Right lobe of liver (tissue), 6 donors: ENCODE results near the gene CDC42EP5. TPM values are rescaled to one million over a fixed set of nuclear protein-coding genes. Genes with fewer than 3 reads are reported as not detected.

ENCODE experiments used
- ATAC-seq, 4 donors: fragments of 200-7000 bp; cut with Tn5 transposase; one replicate each; pipeline ENCODE4 v1.9.1; 2020; ENCODE audit warnings: mild to moderate bottlenecking in 4 of 4, moderate library complexity in 4 of 4
- DNase-seq, 3 donors: peaks; one replicate each; pipeline ENCODE4 v3.0.0-alpha.2; 2020
- H3K27ac ChIP-seq, 3 donors: fragments of 200-600 bp; one replicate each; pipeline ENCODE4 v1.8.0; 2022
- H3K27me3 ChIP-seq, 2 donors: fragments of 200-600 bp; one replicate each; pipeline ENCODE4 v1.8.0; 2022
- H3K36me3 ChIP-seq, 4 donors: fragments of 200-600 bp; sonication (generic) in 1 of 4; one replicate each; pipeline versions ENCODE4 v1.5.1 to v1.8.0; 2017 to 2022; ENCODE audit warnings: control low read depth in 1 of 4
- H3K4me1 ChIP-seq, 4 donors: fragments of 200-600 bp; sonication (generic) in 1 of 4; one replicate each; pipeline versions ENCODE4 v1.5.1 to v1.8.0; 2017 to 2022; ENCODE audit warnings: control low read depth in 1 of 4
- H3K4me3 ChIP-seq, 3 donors: fragments of 200-600 bp; one replicate each; pipeline ENCODE4 v1.8.0; 2022
- H3K9me3 ChIP-seq, 4 donors: fragments of 200-600 bp; sonication (generic) in 1 of 4; one replicate each; pipeline versions ENCODE4 v1.5.1 to v1.8.0; 2017 to 2022; ENCODE audit warnings: control low read depth in 1 of 4
- POLR2A ChIP-seq: fragments of 450-650 bp; IDR thresholded peaks from one replicate; pipeline ENCODE4 v1.6.1; 2017; ENCODE audit warnings: antibody characterized with exemption, mild to moderate bottlenecking
- WGBS: methylation state at CpG from one replicate; pipeline ENCODE4 v1.1.6; 2018; ENCODE audit warnings: low coverage, low lambda C conversion rate; ENCODE audit not compliant: insufficient coverage; ENCODE audit errors: missing lambda C conversion rate; 5-methylcytosine and 5-hydroxymethylcytosine counted together
- intact Hi-C, 2 donors: fragments of 100-400 bp; cut with DNase I; formaldehyde crosslinking; loops; one replicate each; pipeline versions ENCODE4 v1.11.2 to v1.14.1; 2022
- total RNA-seq, 6 experiments: library from RNA; depleted of rRNA in 2 of 6; stranded (reverse); fragments of >200 nt in 2 of 6; fragmentation: NEBNext Ultra II Directional in 3 of 6; extraction: Animal tissue kit (Norgen Biotek cat#: 25700) in 3 of 6; gene quantifications; one replicate each; pipeline versions ENCODE4 v1.1.0 to v1.2.4, GENCODE V29; 2016 to 2023
- TF ChIP-seq, protein P1 (sequence below), 4 donors: fragments of 200-600 bp in 3 of 4; fragments of 450-650 bp in 1 of 4; IDR thresholded peaks; one replicate each; pipeline versions ENCODE4 v1.5.1 to v1.8.0; 2016 to 2022; ENCODE audit warnings: antibody characterized with exemption in 4 of 4, mild to moderate bottlenecking in 2 of 4
- donor health status: DM: no; HTN: yes; CAD: no.
- donor health status: DM: no; HTN: no; CAD: no.
- donor health status: DM: no; HTN: no; CAD: no.
- donor health status: DM: no; HTN: yes; CAD: no.
- donor health status: DM: no; HTN: yes; CAD: no.

Gene CDC42EP5
- total RNA-seq, 6 experiments from 2014 or later = 1.3 to 3.7 (median 2.0) TPM

DNA sequence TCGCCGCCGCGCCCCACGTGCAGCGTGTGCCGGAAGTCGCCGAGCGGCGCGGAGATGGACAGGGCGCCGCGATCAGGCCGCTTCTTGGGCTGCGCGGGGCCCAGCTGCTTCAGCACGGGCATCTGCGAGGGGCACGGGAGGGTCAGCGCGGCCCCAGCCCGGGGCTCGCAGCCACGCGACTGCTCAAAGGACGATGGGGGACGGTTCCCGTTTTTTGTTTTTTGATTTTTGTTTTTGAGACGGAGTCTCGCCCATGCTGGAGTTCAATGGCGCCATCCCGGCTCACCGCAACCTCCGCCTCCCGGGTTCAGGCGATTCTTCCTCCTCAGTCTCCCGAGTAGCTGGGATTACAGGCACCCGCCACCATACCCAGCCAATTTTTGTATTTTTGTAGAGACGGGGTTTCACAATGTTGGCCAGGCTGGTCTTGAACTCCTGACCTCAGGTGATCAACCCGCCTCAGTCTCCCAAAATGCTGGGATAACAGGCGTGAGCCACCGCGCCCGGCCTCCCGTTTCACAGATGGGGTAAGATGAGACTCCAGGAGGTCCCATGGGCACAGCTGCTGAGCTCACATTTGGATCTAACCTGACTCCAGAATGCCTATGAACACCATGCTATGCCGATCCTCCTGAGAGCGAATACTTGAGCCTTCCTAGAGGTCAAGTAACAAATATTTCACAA lies 7.5 kb downstream of the CDC42EP5 start:
- Histone ChIP-seq H3K36me3 (peaks cover 5 to 18% (median 8%) of the 10 kb centered on the region in 4 donors), H3K4me1 (peaks cover 0 to 12% (median 5%) of the 10 kb centered on the region in 4 donors), H3K27me3 (no peaks in the 10 kb centered on the region), H3K9me3 (no peaks in the 10 kb centered on the region), H3K4me3 (no peak overlapping the region), H3K27ac (no peak overlapping the region)
- DNase-seq (peak in 1 of 3 donors; percentile 47), ATAC-seq (no peak)
- no peak for TF ChIP-seq POLR2A
- TF ChIP-seq, protein P1, sequence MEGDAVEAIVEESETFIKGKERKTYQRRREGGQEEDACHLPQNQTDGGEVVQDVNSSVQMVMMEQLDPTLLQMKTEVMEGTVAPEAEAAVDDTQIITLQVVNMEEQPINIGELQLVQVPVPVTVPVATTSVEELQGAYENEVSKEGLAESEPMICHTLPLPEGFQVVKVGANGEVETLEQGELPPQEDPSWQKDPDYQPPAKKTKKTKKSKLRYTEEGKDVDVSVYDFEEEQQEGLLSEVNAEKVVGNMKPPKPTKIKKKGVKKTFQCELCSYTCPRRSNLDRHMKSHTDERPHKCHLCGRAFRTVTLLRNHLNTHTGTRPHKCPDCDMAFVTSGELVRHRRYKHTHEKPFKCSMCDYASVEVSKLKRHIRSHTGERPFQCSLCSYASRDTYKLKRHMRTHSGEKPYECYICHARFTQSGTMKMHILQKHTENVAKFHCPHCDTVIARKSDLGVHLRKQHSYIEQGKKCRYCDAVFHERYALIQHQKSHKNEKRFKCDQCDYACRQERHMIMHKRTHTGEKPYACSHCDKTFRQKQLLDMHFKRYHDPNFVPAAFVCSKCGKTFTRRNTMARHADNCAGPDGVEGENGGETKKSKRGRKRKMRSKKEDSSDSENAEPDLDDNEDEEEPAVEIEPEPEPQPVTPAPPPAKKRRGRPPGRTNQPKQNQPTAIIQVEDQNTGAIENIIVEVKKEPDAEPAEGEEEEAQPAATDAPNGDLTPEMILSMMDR (IDR thresholded peaks at IDR 0.05) = no peak
- intact Hi-C loops = no loop called here
- 73% methylated on average over 16 of the region's 49 CpGs for WGBS

DNA sequence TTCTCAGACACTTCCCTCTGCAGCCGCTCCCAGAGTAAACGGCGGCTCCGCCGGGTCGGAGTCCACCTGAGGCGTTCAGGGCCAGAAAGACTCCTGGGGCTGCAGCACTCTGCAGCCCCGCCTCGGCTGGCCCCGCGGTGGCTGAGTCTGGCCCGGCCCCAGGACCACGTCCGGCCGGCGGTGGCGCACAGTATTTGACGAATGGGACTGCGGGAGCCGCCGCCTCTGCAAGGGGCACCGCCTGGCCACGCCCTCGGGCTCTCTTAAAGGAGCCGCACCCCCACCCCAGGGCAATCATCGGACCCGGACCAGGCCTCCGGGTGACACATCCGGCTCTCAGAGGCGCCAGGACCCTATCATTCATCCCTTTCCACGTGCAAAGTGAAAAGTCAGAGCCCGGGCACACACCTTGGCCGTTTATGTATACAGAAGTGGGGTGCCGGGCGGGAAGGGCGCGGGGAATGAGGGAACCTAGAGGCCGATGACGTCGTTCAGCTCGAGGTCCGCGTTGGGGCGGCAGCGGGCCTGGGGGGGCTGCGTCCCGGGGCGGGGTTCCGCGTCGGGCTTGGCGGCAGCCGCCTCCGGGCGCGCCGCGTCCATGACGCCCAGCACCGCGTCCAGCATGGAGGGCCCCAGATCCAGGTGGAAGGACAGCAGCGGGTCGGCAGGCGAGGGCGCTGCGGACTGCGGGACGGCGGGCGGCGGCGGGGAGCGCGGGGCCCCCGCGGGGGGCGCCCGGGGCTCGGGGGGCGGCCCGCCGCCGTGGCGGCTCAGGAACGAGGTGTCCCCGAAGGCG lies 8.3 kb downstream of the CDC42EP5 start:
- DNase-seq = peak; percentile 94 to 95 (median 94)
- ATAC-seq = peak; percentile 60 to 76 (median 73)
- Histone ChIP-seq H3K36me3 (peaks cover 5 to 24% (median 9%) of the 10 kb centered on the region in 4 donors), H3K9me3 (no peaks in the 10 kb centered on the region), H3K27me3 (no peaks in the 10 kb centered on the region), H3K4me1 (peaks cover 0 to 12% (median 5%) of the 10 kb centered on the region in 4 donors), H3K27ac (peak overlapping the region; percentile 83 to 95 (median 91)), H3K4me3 (peak overlapping the region; percentile 20 to 72 (median 66))
- TF ChIP-seq, protein P1 (IDR thresholded peaks at IDR 0.05) = no peak
- peak; percentile 85 for TF ChIP-seq POLR2A
- intact Hi-C loops = no loop called here
- 3% methylated on average over 30 of the region's 87 CpGs for WGBS

DNA sequence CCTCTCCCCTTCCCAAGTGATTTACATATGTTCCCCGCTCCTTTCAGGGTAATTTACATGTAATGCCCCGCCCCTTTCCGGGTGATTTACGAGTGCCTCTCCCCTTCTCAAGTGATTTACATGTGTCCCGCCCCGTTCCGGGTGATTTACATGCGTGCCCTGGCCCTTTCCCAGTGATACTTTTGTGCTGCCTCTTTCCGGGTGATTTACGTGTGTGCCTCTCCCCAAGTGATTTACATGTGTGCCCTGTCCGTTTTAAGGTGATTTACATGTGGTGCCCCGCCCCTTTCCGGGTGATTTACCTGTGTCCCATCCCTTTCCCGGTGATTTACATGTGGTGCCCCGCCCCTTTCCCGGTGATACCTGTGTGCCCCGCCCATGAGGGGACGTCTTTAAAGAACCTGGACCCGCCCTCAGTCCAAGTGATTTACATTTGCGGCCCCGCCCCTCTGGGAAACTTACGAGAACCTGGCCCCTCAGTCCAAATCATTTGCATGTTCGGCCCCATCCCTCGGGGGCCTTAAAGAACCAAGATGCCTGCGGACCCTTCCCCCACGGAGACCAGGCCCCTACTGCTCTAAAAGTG lies 9.0 kb downstream of the CDC42EP5 start:
- no peaks in the 10 kb centered on the region for H3K27me3 ChIP-seq
- H3K9me3 ChIP-seq = no peaks in the 10 kb centered on the region
- DNase-seq = peak; percentile 95 to 97 (median 95)
- 1% methylated on average over 26 of the region's 26 CpGs for WGBS
- H3K4me3 ChIP-seq = peak overlapping the region; percentile 20 to 72 (median 66)
- intact Hi-C loops = no loop called here
- H3K36me3 ChIP-seq = peaks cover 5 to 29% (median 12%) of the 10 kb centered on the region in 4 donors
- H3K4me1 ChIP-seq = peaks cover 0 to 12% (median 5%) of the 10 kb centered on the region in 4 donors
- ATAC-seq = peak; percentile 65 to 72 (median 70)
- H3K27ac ChIP-seq = peak overlapping the region; percentile 83 to 95 (median 91)
- TF ChIP-seq, protein P1 (IDR thresholded peaks at IDR 0.05) = no peak
- no peak for TF ChIP-seq POLR2A

DNA sequence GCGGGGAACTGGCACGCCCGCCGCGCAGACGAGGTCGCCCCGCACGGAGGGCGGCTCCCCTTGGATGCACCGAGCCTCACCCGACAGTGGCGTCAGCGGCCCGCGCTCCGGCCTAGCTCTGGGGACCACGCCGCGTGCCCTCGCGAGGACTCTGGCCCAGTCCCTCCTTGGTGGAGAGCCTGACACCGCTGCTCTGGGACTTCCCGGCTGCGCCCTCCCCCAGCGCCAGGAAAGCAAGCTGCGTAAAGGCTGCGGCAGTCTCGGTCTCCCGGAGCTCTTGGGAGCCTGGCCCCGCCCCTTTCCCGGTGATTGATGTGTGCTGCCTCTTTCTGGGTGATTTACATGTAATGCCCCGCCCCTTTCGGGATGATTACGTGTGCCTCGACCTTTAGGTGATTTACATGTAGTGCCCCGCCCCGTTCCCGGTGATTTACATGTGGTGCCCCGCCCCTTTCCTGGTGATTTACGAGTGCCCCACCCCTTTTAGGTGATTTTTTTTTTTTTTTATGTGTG lies 9.5 kb downstream of the CDC42EP5 start, which contains the start of gene LENG9:
Gene LENG9 (minus strand): TSS at position 248 of the 513 bp plus-strand sequence. CDS start 252 bp downstream, outside the sequence.
- Histone ChIP-seq H3K36me3 (peaks cover 8 to 35% (median 16%) of the 10 kb centered on the region in 4 donors), H3K4me1 (peaks cover 0 to 12% (median 5%) of the 10 kb centered on the region in 4 donors), H3K27me3 (no peaks in the 10 kb centered on the region), H3K27ac (peak within 1 kb of the TSS; percentile 83 to 95 (median 91)), H3K9me3 (no peaks in the 10 kb centered on the region), H3K4me3 (peak within 1 kb of the TSS; percentile 42 to 72 (median 66))
- DNase-seq (peak; percentile 98 to 99 (median 99)), ATAC-seq (peak; percentile 70 to 77 (median 74))
- intact Hi-C loops = no loop called here
- WGBS = 0% methylated on average over 6 of the region's 41 CpGs
- TF ChIP-seq, protein P1 (IDR thresholded peaks at IDR 0.05) = no peak
- TF ChIP-seq POLR2A = peak; percentile 96
